HPDE6-E6E7 (cell line): ENCODE results near the gene CHRNA10.

Experiments
- DNase-seq: peaks from one replicate; pipeline ENCODE4 v3.0.0; 2011; ENCODE audit warnings: missing footprints; ENCODE audit errors: extremely low spot score

Gene CHRNA10

GRCh38 chr11:3635641-3636375 is 35.4 kb downstream of the CHRNA10 start:
- DNase-seq, result no peak

- DNase-seq, result no peak
These were observed 39.0 kb downstream of the CHRNA10 start for GRCh38 chr11:3632070-3632660.

GRCh38 chr11:3631331-3631730 is 39.9 kb downstream of the CHRNA10 start:
- no peak for DNase-seq

- DNase-seq, result no peak
These were observed 43.9 kb downstream of the CHRNA10 start for GRCh38 chr11:3627291-3627690.

GRCh38 chr11:3626250-3626960 is 44.8 kb downstream of the CHRNA10 start:
- DNase-seq, result no peak

GRCh38 chr11:3623767-3624458 is 47.3 kb downstream of the CHRNA10 start:
- DNase-seq, result no peak

- no peak for DNase-seq
These were observed 48.1 kb downstream of the CHRNA10 start for GRCh38 chr11:3623121-3623520.

GRCh38 chr11:3622521-3622920 is 48.7 kb downstream of the CHRNA10 start:
- no peak for DNase-seq

- no peak for DNase-seq
These were observed 53.2 kb downstream of the CHRNA10 start for GRCh38 chr11:3617990-3618389.

GRCh38 chr11:3616721-3617460 is 54.3 kb downstream of the CHRNA10 start:
- no peak for DNase-seq

GRCh38 chr11:3615998-3616397 is 55.2 kb downstream of the CHRNA10 start:
- no peak for DNase-seq
